Epithelial cell of esophagus (primary cell): Measurements from ENCODE around the gene ACIN1.

ENCODE experiments used
- DNase-seq: peaks from one replicate; pipeline ENCODE4 v3.0.0; 2010; ENCODE audit warnings: low read depth
- H3K4me3 ChIP-seq: 2 replicates; pipeline ENCODE4 v1.5.1; 2011; ENCODE audit warnings: mild to moderate bottlenecking, low read length, control low read depth
- TF ChIP-seq, protein P1 (sequence below): IDR thresholded peaks from 2 replicates; pipeline ENCODE4 v1.5.1; 2011; ENCODE audit warnings: low read depth, mild to moderate bottlenecking, low read length, control low read depth, inconsistent platforms; ENCODE audit not compliant: insufficient read depth; ENCODE audit errors: missing control alignments

The ACIN1 gene

GRCh38 chr14:23118506-23119362, 23.8 kb upstream of the ACIN1 start, which contains the start of gene CEBPE:
Gene CEBPE, minus strand, starts transcription at chr14:23119255. Its CDS starts 164 bp downstream, at chr14:23119091.
- TF ChIP-seq, protein P1, sequence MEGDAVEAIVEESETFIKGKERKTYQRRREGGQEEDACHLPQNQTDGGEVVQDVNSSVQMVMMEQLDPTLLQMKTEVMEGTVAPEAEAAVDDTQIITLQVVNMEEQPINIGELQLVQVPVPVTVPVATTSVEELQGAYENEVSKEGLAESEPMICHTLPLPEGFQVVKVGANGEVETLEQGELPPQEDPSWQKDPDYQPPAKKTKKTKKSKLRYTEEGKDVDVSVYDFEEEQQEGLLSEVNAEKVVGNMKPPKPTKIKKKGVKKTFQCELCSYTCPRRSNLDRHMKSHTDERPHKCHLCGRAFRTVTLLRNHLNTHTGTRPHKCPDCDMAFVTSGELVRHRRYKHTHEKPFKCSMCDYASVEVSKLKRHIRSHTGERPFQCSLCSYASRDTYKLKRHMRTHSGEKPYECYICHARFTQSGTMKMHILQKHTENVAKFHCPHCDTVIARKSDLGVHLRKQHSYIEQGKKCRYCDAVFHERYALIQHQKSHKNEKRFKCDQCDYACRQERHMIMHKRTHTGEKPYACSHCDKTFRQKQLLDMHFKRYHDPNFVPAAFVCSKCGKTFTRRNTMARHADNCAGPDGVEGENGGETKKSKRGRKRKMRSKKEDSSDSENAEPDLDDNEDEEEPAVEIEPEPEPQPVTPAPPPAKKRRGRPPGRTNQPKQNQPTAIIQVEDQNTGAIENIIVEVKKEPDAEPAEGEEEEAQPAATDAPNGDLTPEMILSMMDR = no peak
- H3K4me3 ChIP-seq = no peak within 1 kb of the TSS
- DNase-seq = no peak

GRCh38 chr14:23117371-23118020, 22.6 kb upstream of the ACIN1 start:
- DNase-seq = no peak
- TF ChIP-seq, protein P1 = no peak
- H3K4me3 ChIP-seq = no peak overlapping the region

GRCh38 chr14:23115918-23116317, 21.0 kb upstream of the ACIN1 start:
- TF ChIP-seq, protein P1 = no peak
- H3K4me3 ChIP-seq = no peak overlapping the region
- no peak for DNase-seq

- no peak overlapping the region for H3K4me3 ChIP-seq
- DNase-seq = peak; percentile 94
- TF ChIP-seq, protein P1 = no peak
Measured at GRCh38 chr14:23115039-23115731, 20.2 kb upstream of the ACIN1 start.

- no peak for DNase-seq
- TF ChIP-seq, protein P1 = no peak
- no peak overlapping the region for H3K4me3 ChIP-seq
Measured at GRCh38 chr14:23114669-23115038, 19.7 kb upstream of the ACIN1 start.

DNA sequence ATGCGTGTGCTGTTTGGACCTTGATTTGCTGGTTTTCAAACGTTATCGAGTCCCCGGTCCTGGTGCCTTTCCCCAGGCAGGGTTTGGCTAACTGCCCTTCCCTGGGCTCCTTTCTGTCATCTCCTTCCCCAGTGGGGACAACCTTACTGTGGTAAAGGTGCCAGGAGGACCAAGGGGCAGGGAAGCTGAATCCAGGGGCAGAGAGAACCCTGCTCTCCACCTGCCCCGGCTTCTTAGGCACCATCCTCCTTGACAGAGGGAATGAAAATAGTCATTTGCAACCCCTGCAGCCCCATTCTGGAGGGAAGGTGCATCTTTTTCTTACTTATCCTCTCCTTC, 19.2 kb upstream of the ACIN1 start:
- no peak for DNase-seq
- TF ChIP-seq, protein P1 = no peak

More for the DNA sequence above, 19.2 kb upstream of the ACIN1 start:
- no peak overlapping the region for H3K4me3 ChIP-seq
